Vagina (tissue), 2 donors: ENCODE results near the gene TST. TPM values are rescaled to one million over a fixed set of nuclear protein-coding genes. Genes with fewer than 3 reads are reported as not detected.

ENCODE experiments used
- DNase-seq, 2 donors: peaks; one replicate each; pipeline ENCODE4 v3.0.0-alpha.2; 2017; ENCODE audit errors: extremely low spot score in 2 of 2
- H3K27ac ChIP-seq: fragments of 200-600 bp; sonication (generic); one replicate; pipeline ENCODE4 v1.5.1; 2019
- H3K27me3 ChIP-seq: fragments of 200-600 bp; sonication (generic); one replicate; pipeline ENCODE4 v1.5.1; 2019
- H3K36me3 ChIP-seq, 2 donors: fragments of 200-600 bp; sonication (generic); one replicate each; pipeline ENCODE4 v1.5.1; 2017 to 2019
- H3K4me1 ChIP-seq: fragments of 200-600 bp; sonication (generic); one replicate; pipeline ENCODE4 v1.5.1; 2019
- H3K4me3 ChIP-seq, 2 donors: fragments of 200-600 bp; sonication (generic); 1 replicate in 1 of 2; 2 replicates in 1 of 2; pipeline ENCODE4 v1.5.1; 2016 to 2019
- H3K9me3 ChIP-seq: fragments of 200-600 bp; sonication (generic); one replicate; pipeline ENCODE4 v1.5.1; 2019
- POLR2A ChIP-seq, 2 donors: fragments of 450-650 bp; IDR thresholded peaks; one replicate each; pipeline ENCODE4 v1.6.1; 2017; ENCODE audit warnings: antibody characterized with exemption in 2 of 2, mild to moderate bottlenecking in 2 of 2, moderate library complexity in 2 of 2
- POLR2AphosphoS5 ChIP-seq, 2 donors: sonication (generic); formaldehyde crosslinking; IDR thresholded peaks; one replicate each; pipeline ENCODE4 v1.9.0; 2017; ENCODE audit warnings: antibody characterized with exemption in 2 of 2, mild to moderate bottlenecking in 2 of 2, low read depth in 1 of 2; ENCODE audit not compliant: insufficient read depth in 1 of 2
- intact Hi-C: fragments of 100-400 bp; cut with DNase I; formaldehyde crosslinking; loops from one replicate; pipeline ENCODE4 v1.15.1; 2023
- total RNA-seq: library from RNA; depleted of rRNA; stranded (reverse); fragments of >200 nt; gene quantifications from one replicate; pipeline ENCODE4 v1.2.3, GENCODE V29; 2016
- TF ChIP-seq, protein P1 (sequence below), 3 experiments: fragments of 450-650 bp in 2 of 3; fragments of 200-600 bp in 1 of 3; sonication (generic) in 1 of 3; IDR thresholded peaks; one replicate each; pipeline ENCODE4 v1.5.1; 2017 to 2019; ENCODE audit warnings: antibody characterized with exemption in 3 of 3, mild to moderate bottlenecking in 2 of 3, moderate library complexity in 2 of 3

Gene TST
- total RNA-seq, 1 donor from 2014 or later, result 50.8 TPM

DNA sequence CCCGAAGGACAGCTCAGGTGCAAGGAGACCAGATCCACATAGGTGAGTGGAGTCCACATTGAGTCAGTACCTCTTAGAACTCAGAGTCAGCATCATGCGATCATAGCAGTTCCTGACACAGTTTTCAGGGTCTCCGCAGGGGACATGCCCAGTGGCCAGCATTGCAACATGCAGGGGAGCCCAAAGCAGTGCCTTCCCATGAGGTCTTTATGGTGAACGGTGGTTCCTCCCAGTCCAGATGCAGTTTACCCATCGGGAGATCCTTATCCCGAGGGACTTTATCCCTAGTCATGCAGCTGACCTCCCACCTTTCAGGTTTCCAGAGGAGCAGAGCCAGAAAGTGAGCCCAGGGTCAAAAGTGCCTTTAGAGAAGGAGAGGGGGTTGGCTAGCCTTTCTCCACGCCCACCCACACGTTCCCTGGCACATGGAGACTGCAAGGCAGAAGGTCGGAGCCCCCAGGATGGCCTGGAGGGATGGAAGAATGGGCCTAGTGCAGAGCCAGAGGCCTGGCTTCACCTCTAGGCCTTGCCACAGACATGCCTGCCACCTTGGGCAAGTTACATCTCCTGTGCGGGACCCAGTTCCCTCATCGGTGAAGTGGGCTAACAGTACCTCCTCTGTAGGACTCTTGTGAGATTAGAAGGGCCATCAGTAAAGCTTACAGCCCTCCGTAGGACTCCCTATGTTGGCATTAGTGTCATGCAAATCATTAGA lies 38.7 kb upstream of the TST start:
- Histone ChIP-seq H3K4me1 (peaks cover 12% of the 10 kb centered on the region), H3K36me3 (peaks cover 0 to 30% of the 10 kb centered on the region in 2 donors), H3K9me3 (no peaks in the 10 kb centered on the region), H3K27ac (no peak overlapping the region), H3K4me3 (no peak overlapping the region), H3K27me3 (no peaks in the 10 kb centered on the region)
- no peak for TF ChIP-seq POLR2AphosphoS5 (IDR thresholded peaks at IDR 0.05; ENCODE audit: insufficient read depth in 1 of 2, low read depth in 1 of 2)
- no peak for TF ChIP-seq POLR2A (IDR thresholded peaks at IDR 0.05)
- TF ChIP-seq, protein P1, sequence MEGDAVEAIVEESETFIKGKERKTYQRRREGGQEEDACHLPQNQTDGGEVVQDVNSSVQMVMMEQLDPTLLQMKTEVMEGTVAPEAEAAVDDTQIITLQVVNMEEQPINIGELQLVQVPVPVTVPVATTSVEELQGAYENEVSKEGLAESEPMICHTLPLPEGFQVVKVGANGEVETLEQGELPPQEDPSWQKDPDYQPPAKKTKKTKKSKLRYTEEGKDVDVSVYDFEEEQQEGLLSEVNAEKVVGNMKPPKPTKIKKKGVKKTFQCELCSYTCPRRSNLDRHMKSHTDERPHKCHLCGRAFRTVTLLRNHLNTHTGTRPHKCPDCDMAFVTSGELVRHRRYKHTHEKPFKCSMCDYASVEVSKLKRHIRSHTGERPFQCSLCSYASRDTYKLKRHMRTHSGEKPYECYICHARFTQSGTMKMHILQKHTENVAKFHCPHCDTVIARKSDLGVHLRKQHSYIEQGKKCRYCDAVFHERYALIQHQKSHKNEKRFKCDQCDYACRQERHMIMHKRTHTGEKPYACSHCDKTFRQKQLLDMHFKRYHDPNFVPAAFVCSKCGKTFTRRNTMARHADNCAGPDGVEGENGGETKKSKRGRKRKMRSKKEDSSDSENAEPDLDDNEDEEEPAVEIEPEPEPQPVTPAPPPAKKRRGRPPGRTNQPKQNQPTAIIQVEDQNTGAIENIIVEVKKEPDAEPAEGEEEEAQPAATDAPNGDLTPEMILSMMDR (IDR thresholded peaks at IDR 0.05), result no peak
- no peak for DNase-seq
- intact Hi-C loops, result no loop called here

DNA sequence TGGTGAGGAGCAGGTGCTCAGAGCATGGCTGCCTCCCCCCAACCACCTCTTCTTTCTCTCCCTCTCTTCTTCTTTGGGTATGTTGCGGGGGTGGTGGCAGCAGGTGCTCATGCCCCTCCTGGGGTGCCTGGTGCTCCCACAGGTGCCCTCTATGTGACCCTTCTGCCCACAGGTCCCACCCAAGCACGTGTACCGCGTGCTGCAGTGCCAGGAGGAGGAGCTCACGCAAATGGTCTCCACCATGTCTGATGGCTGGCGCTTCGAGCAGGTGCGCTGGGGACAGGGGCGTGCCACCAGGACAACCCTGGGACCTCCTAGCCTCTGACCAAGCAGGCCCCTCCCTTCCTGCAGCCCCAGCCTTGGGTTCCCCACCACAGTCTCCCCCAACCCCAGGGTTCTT lies 38.0 kb upstream of the TST start:
- TF ChIP-seq POLR2AphosphoS5 (IDR thresholded peaks at IDR 0.05; ENCODE audit: insufficient read depth in 1 of 2, low read depth in 1 of 2), result no peak
- TF ChIP-seq POLR2A (IDR thresholded peaks at IDR 0.05), result no peak
- TF ChIP-seq, protein P1 (IDR thresholded peaks at IDR 0.05), result no peak
- no peak for DNase-seq
- Histone ChIP-seq H3K36me3 (peaks cover 0 to 30% of the 10 kb centered on the region in 2 donors), H3K27ac (no peak overlapping the region), H3K4me1 (peaks cover 19% of the 10 kb centered on the region), H3K4me3 (no peak overlapping the region), H3K9me3 (no peaks in the 10 kb centered on the region), H3K27me3 (no peaks in the 10 kb centered on the region)
- intact Hi-C loops, result no loop called here

DNA sequence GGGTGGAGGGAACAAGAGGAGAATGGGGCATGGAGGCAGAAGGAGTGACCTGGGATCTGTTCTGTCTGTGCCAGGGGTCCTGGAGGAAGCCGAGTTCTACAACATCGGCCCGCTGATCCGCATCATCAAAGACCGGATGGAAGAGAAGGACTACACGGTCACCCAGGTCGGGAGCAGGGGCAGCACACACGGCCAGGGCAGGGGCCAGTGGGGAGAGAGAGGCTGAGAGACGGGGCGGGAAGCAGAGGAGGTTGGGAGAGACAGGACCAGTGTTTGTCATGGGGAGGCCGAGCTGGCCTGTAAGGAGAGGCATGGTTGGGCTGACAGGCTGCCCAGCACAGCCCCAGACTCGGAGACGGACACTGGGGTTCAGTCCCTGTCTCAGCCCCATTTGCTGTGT lies 37.0 kb upstream of the TST start:
- Histone ChIP-seq H3K9me3 (no peaks in the 10 kb centered on the region), H3K4me1 (peaks cover 27% of the 10 kb centered on the region), H3K27ac (no peak overlapping the region), H3K36me3 (peaks cover 0 to 30% of the 10 kb centered on the region in 2 donors), H3K4me3 (no peak overlapping the region), H3K27me3 (no peaks in the 10 kb centered on the region)
- intact Hi-C loops, result no loop called here
- TF ChIP-seq POLR2A (IDR thresholded peaks at IDR 0.05), result no peak
- TF ChIP-seq POLR2AphosphoS5 (IDR thresholded peaks at IDR 0.05; ENCODE audit: insufficient read depth in 1 of 2, low read depth in 1 of 2), result no peak
- TF ChIP-seq, protein P1 (IDR thresholded peaks at IDR 0.05), result no peak
- no peak for DNase-seq

DNA sequence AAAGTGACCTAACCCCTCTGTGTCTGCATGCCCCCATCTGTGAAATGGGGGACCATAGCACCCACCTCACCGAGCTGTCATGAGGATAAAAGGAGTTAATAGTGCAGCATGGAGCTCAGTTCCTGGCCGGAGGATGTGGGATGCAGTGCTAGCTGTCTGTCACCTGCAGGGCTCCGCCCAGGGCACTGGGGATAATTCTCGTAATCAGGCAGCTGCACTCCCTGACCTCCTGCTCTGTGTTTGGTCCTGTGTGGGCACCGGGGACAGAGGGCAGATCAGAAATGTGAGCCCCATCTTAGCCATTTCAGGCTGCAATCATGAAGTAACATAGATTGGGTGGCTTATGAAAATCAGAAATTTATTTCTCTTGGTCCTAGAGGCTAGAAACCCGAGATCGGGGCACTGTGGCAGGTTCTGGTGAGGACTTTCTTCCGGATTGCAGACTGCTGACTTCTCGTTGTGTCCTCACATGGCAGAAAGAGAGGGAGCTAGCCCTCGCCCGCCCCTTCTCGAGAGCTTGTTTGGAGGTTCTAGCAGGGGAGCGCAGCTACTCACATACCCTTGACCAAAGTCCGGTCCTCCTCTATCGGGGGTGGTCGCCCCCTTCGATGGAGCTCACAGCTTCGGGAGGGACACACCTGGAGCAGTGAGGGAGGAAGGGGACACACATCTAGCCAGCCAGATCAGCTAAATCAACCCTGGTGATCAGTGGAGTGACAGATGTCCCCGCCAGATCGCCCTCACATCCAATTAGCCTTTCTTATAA lies 35.5 kb upstream of the TST start:
- Histone ChIP-seq H3K9me3 (no peaks in the 10 kb centered on the region), H3K4me1 (peaks cover 33% of the 10 kb centered on the region), H3K36me3 (peaks cover 0 to 22% of the 10 kb centered on the region in 2 donors), H3K4me3 (no peak overlapping the region), H3K27ac (no peak overlapping the region), H3K27me3 (no peaks in the 10 kb centered on the region)
- TF ChIP-seq, protein P1 (IDR thresholded peaks at IDR 0.05), result no peak
- no peak for TF ChIP-seq POLR2AphosphoS5 (IDR thresholded peaks at IDR 0.05; ENCODE audit: insufficient read depth in 1 of 2, low read depth in 1 of 2)
- no peak for TF ChIP-seq POLR2A (IDR thresholded peaks at IDR 0.05)
- intact Hi-C loops, result no loop called here
- no peak for DNase-seq

DNA sequence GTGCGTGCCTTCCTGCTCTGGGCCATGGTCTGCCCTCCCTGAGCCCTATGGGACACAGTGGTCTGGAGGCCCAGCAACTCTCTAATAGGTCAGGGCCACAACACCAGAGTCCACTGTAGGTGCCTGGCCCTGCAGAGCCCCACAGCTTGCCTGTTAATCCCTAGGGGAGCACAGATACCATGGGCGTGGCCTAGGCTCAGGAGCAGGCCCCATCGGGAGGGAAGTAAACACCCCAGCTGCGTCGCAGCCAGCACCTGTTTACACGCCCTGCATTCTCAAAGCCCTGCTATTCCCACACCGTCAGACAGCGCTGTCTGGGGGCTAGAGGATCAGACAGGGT lies 34.8 kb upstream of the TST start:
- Histone ChIP-seq H3K4me1 (peaks cover 33% of the 10 kb centered on the region), H3K4me3 (no peak overlapping the region), H3K27ac (no peak overlapping the region), H3K27me3 (no peaks in the 10 kb centered on the region), H3K9me3 (no peaks in the 10 kb centered on the region), H3K36me3 (peaks cover 0 to 22% of the 10 kb centered on the region in 2 donors)
- intact Hi-C loops, result no loop called here
- TF ChIP-seq POLR2A (IDR thresholded peaks at IDR 0.05) (no peak), POLR2AphosphoS5 (IDR thresholded peaks at IDR 0.05; ENCODE audit: insufficient read depth in 1 of 2, low read depth in 1 of 2) (no peak)
- TF ChIP-seq, protein P1 (IDR thresholded peaks at IDR 0.05), result no peak
- no peak for DNase-seq
